ENCODE measurements around the gene SYNJ2BP. TPM values are rescaled to one million over a fixed set of nuclear protein-coding genes. Genes with fewer than 3 reads are reported as not detected.
"Not testable (repeated sequence)": the region's sequence is repeated elsewhere in the genome, so short reads cannot be mapped to it uniquely, and the experiment has no call there.

SYNJ2BP gene
- total and polyA plus RNA-seq, 2 donors (not counting 1 experiment from before 2014, with no cell fraction given) = 7.5 to 17.8 TPM

- WGBS (ENCODE audit: insufficient coverage) = 100% methylated on average over 2 of the region's 4 CpGs
- H3K4me1 ChIP-seq (ENCODE audit: control insufficient read depth in 2 of 2, insufficient read depth in 2 of 2, low read length in 2 of 2) = no peaks in the 10 kb centered on the region
- H3K4me2 ChIP-seq (replicated peaks; ENCODE audit: low read depth, low read length, poor library complexity, severe bottlenecking) = no peak overlapping the region
- DNase-seq (no peak), ATAC-seq (ENCODE audit: low read depth) (no peak)
- no peak overlapping the region for H3K4me3 ChIP-seq (ENCODE audit: control extremely low read depth in 1 of 5, extremely low read depth in 1 of 5, insufficient read depth in 1 of 5, low read depth in 2 of 5, low read length in 4 of 5)
- CTCF ChIA-PET = no interaction called here
- no peaks in the 10 kb centered on the region for H3K27me3 Mint-ChIP-seq
- no peaks in the 10 kb centered on the region for H3K27me3 ChIP-seq (replicated peaks in 1 of 4; ENCODE audit: control extremely low read depth in 1 of 4, control insufficient read depth in 3 of 4, insufficient read depth in 4 of 4, low read length in 3 of 4)
- H3K27ac Mint-ChIP-seq = no peak overlapping the region
- no peaks in the 10 kb centered on the region for H3K9me3 ChIP-seq (ENCODE audit: control extremely low read depth in 1 of 3, control insufficient read depth in 2 of 3, insufficient read depth in 1 of 3, low read length in 2 of 3)
- peaks cover 23% of the 10 kb centered on the region for H4K20me1 ChIP-seq (ENCODE audit: control insufficient read depth, insufficient read depth, low read length, poor library complexity, severe bottlenecking)
- POLR2A ChIA-PET = no interaction called here
- H3K27ac ChIP-seq (ENCODE audit: low read length in 2 of 2) = no peak overlapping the region
- peaks cover 1 to 7% of the 10 kb centered on the region in 2 experiments for H3K36me3 ChIP-seq (replicated peaks in 1 of 2; ENCODE audit: control extremely low read depth in 1 of 2, control insufficient read depth in 1 of 2, extremely low read depth in 1 of 2, insufficient read depth in 2 of 2, low read length in 1 of 2)
- H3K9me3 Mint-ChIP-seq (ENCODE audit: insufficient read depth) = no peaks in the 10 kb centered on the region
- H2AFZ ChIP-seq (ENCODE audit: insufficient read depth, low read depth, low read length, poor library complexity, severe bottlenecking) = no peak overlapping the region
- no peak overlapping the region for H3K4me3 Mint-ChIP-seq
- peaks cover 9% of the 10 kb centered on the region for H3K4me1 Mint-ChIP-seq
- no peak overlapping the region for H3K9ac ChIP-seq (ENCODE audit: low read length)
- H3K79me2 ChIP-seq (ENCODE audit: control insufficient read depth, insufficient read depth, low read length) = peaks cover 56% of the 10 kb centered on the region
- TF ChIP-seq CTCF (IDR thresholded peaks at IDR 0.05) (no peak), EZH2 (IDR thresholded peaks at IDR 0.05; ENCODE audit: borderline replicate concordance, insufficient read depth, low read depth, low read length, poor library complexity, severe bottlenecking) (no peak)
- intact Hi-C loops (cut with micrococcal nuclease) = no loop called here
These were observed 9.3 kb downstream of the SYNJ2BP start for GRCh38 chr14:70407621-70408020.

GRCh38 chr14:70406216-70406615 is 10.7 kb downstream of the SYNJ2BP start:
- H3K27me3 Mint-ChIP-seq; DNase-seq; H2AFZ ChIP-seq (ENCODE audit: insufficient read depth, low read depth, low read length, poor library complexity, severe bottlenecking); H3K27me3 ChIP-seq (replicated peaks in 1 of 4; ENCODE audit: control extremely low read depth in 1 of 4, control insufficient read depth in 3 of 4, insufficient read depth in 4 of 4, low read length in 3 of 4); H3K4me3 ChIP-seq (ENCODE audit: control extremely low read depth in 1 of 5, extremely low read depth in 1 of 5, insufficient read depth in 1 of 5, low read depth in 2 of 5, low read length in 4 of 5); H3K4me1 Mint-ChIP-seq; H3K9me3 Mint-ChIP-seq (ENCODE audit: insufficient read depth); H3K4me2 ChIP-seq (replicated peaks; ENCODE audit: low read depth, low read length, poor library complexity, severe bottlenecking); H3K4me1 ChIP-seq (ENCODE audit: control insufficient read depth in 2 of 2, insufficient read depth in 2 of 2, low read length in 2 of 2); POLR2A ChIA-PET; H3K27ac Mint-ChIP-seq; H3K9me3 ChIP-seq (ENCODE audit: control extremely low read depth in 1 of 3, control insufficient read depth in 2 of 3, insufficient read depth in 1 of 3, low read length in 2 of 3); ATAC-seq (ENCODE audit: low read depth); H3K9ac ChIP-seq (ENCODE audit: low read length); CTCF ChIA-PET; H3K27ac ChIP-seq (ENCODE audit: low read length in 2 of 2); H3K4me3 Mint-ChIP-seq; H3K36me3 ChIP-seq (replicated peaks in 1 of 2; ENCODE audit: control extremely low read depth in 1 of 2, control insufficient read depth in 1 of 2, extremely low read depth in 1 of 2, insufficient read depth in 2 of 2, low read length in 1 of 2); intact Hi-C loops (cut with micrococcal nuclease): not testable (repeated sequence)
- Histone ChIP-seq H4K20me1 (ENCODE audit: control insufficient read depth, insufficient read depth, low read length, poor library complexity, severe bottlenecking) (peaks cover 25% of the 10 kb centered on the region), H3K79me2 (ENCODE audit: control insufficient read depth, insufficient read depth, low read length) (peaks cover 56% of the 10 kb centered on the region)
- WGBS (ENCODE audit: insufficient coverage) = 96% methylated on average over 4 of the region's 4 CpGs

- H3K27me3 ChIP-seq (replicated peaks in 1 of 4; ENCODE audit: control extremely low read depth in 1 of 4, control insufficient read depth in 3 of 4, insufficient read depth in 4 of 4, low read length in 3 of 4); intact Hi-C loops (cut with micrococcal nuclease); H2AFZ ChIP-seq (ENCODE audit: insufficient read depth, low read depth, low read length, poor library complexity, severe bottlenecking); POLR2A ChIA-PET; H3K4me1 ChIP-seq (ENCODE audit: control insufficient read depth in 2 of 2, insufficient read depth in 2 of 2, low read length in 2 of 2); H3K27me3 Mint-ChIP-seq; H3K4me2 ChIP-seq (replicated peaks; ENCODE audit: low read depth, low read length, poor library complexity, severe bottlenecking); H3K9ac ChIP-seq (ENCODE audit: low read length); H3K9me3 Mint-ChIP-seq (ENCODE audit: insufficient read depth); ATAC-seq (ENCODE audit: low read depth); CTCF ChIA-PET; H3K27ac Mint-ChIP-seq; DNase-seq; H3K27ac ChIP-seq (ENCODE audit: low read length in 2 of 2); H3K4me1 Mint-ChIP-seq; H3K4me3 ChIP-seq (ENCODE audit: control extremely low read depth in 1 of 5, extremely low read depth in 1 of 5, insufficient read depth in 1 of 5, low read depth in 2 of 5, low read length in 4 of 5); H3K4me3 Mint-ChIP-seq: not testable (repeated sequence)
- H3K79me2 ChIP-seq (ENCODE audit: control insufficient read depth, insufficient read depth, low read length) = peaks cover 49% of the 10 kb centered on the region
- peaks cover 0 to 13% of the 10 kb centered on the region in 2 experiments for H3K36me3 ChIP-seq (replicated peaks in 1 of 2; ENCODE audit: control extremely low read depth in 1 of 2, control insufficient read depth in 1 of 2, extremely low read depth in 1 of 2, insufficient read depth in 2 of 2, low read length in 1 of 2)
- 93% methylated on average over 2 of the region's 4 CpGs for WGBS (ENCODE audit: insufficient coverage)
- peaks cover 28% of the 10 kb centered on the region for H4K20me1 ChIP-seq (ENCODE audit: control insufficient read depth, insufficient read depth, low read length, poor library complexity, severe bottlenecking)
- peaks cover 0 to 12% (median 3%) of the 10 kb centered on the region in 3 donors for H3K9me3 ChIP-seq (ENCODE audit: control extremely low read depth in 1 of 3, control insufficient read depth in 2 of 3, insufficient read depth in 1 of 3, low read length in 2 of 3)
These were observed 13.6 kb downstream of the SYNJ2BP start for GRCh38 chr14:70403335-70403734.
